HUES64 (cell line): ENCODE results near the gene ZFYVE28.

ENCODE experiments used
- H3K27ac ChIP-seq: 2 replicates; pipeline ENCODE4 v1.7.0; 2013; ENCODE audit warnings: low read depth, low read length, inconsistent platforms
- H3K27me3 ChIP-seq: 2 replicates; pipeline ENCODE4 v1.6.1; 2013; ENCODE audit warnings: mild to moderate bottlenecking, low read length; ENCODE audit not compliant: insufficient read depth
- H3K36me3 ChIP-seq: 2 replicates; pipeline ENCODE4 v1.6.1; 2013; ENCODE audit warnings: mild to moderate bottlenecking, low read length; ENCODE audit not compliant: insufficient read depth
- H3K4me1 ChIP-seq: 2 replicates; pipeline ENCODE4 v1.6.1; 2013; ENCODE audit warnings: mild to moderate bottlenecking, low read length, moderate library complexity; ENCODE audit not compliant: insufficient read depth
- H3K4me3 ChIP-seq: 2 replicates; pipeline ENCODE4 v1.5.1; 2013; ENCODE audit warnings: mild to moderate bottlenecking, low read length, moderate library complexity
- H3K9ac ChIP-seq: 2 replicates; pipeline ENCODE4 v1.6.1; 2013; ENCODE audit warnings: mild to moderate bottlenecking, low read depth, low read length
- H3K9me3 ChIP-seq: 2 replicates; pipeline ENCODE4 v1.6.1; 2013; ENCODE audit warnings: low read depth, low read length; ENCODE audit not compliant: insufficient read depth
- WGBS: fragments of 150-250, 120-280 bp; methylation state at CpG from one replicate; pipeline ENCODE4 v1.1.7; 2013; ENCODE audit warnings: missing lambda C conversion rate; 5-methylcytosine and 5-hydroxymethylcytosine counted together

Gene ZFYVE28

GRCh38 chr4:2267320-2267811, 151.1 kb downstream of the ZFYVE28 start:
- no peak overlapping the region for H3K27ac ChIP-seq
- H3K36me3 ChIP-seq = no peaks in the 10 kb centered on the region
- peaks cover 8% of the 10 kb centered on the region; the same call in 1 of the 2 replicates for H3K4me1 ChIP-seq
- no peaks in the 10 kb centered on the region for H3K27me3 ChIP-seq
- no peaks in the 10 kb centered on the region for H3K9me3 ChIP-seq
- WGBS = 90% methylated on average over 18 of the region's 18 CpGs
- no peak overlapping the region; the same call in 1 of the 2 replicates for H3K9ac ChIP-seq
- H3K4me3 ChIP-seq = no peak overlapping the region

DNA sequence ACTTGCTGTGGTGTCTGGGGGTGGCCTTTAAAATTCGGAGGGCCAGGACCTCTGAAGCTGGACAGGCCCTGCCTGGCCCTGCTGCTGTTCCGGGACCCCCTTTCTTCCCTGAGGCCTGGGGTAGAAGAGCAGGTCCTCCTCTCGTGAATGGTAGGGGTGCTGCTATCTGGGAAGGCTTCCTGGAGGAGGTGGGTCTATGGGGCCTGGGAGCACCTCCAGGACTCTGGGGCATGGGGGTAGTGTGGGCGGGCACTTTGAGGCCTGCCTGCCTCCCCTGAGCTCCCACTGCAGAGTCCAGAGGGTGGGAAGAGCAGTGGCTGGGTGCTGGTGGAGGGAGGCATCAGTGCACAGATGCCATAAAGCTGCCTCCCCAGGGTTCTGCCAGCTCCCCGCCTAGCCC, 151.6 kb downstream of the ZFYVE28 start:
- no peaks in the 10 kb centered on the region for H3K36me3 ChIP-seq
- no peak overlapping the region for H3K9ac ChIP-seq
- no peak overlapping the region for H3K27ac ChIP-seq
- H3K9me3 ChIP-seq = no peaks in the 10 kb centered on the region
- peaks cover 8% of the 10 kb centered on the region; the same call in 1 of the 2 replicates for H3K4me1 ChIP-seq
- H3K27me3 ChIP-seq = no peaks in the 10 kb centered on the region
- 91% methylated on average over 5 of the region's 5 CpGs for WGBS
- no peak overlapping the region for H3K4me3 ChIP-seq

DNA sequence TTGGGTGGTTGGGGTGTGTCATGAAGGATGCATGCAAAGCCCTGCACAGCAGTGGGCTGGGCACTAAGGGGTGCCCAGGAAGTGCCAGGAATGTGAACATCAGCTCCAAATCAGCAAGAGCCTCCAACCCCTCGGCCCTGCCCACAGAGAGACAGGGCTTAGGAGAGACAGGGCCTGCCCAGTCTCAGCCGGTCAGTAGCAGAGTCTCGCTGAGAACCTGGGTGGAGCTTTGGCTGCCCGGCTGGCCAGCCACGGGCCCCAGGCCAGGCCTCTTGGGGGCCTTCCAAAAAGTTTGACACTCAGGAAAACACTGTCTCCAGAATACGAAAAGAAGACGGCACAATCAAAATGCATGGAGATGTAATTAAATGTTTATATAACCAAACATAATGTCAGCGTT, 152.3 kb downstream of the ZFYVE28 start:
- H3K4me3 ChIP-seq = no peak overlapping the region
- H3K4me1 ChIP-seq = peaks cover 8% of the 10 kb centered on the region; the same call in 1 of the 2 replicates
- H3K36me3 ChIP-seq = no peaks in the 10 kb centered on the region
- 87% methylated on average over 6 of the region's 8 CpGs for WGBS
- no peaks in the 10 kb centered on the region for H3K27me3 ChIP-seq
- H3K9ac ChIP-seq = no peak overlapping the region
- no peaks in the 10 kb centered on the region for H3K9me3 ChIP-seq
- no peak overlapping the region for H3K27ac ChIP-seq

DNA sequence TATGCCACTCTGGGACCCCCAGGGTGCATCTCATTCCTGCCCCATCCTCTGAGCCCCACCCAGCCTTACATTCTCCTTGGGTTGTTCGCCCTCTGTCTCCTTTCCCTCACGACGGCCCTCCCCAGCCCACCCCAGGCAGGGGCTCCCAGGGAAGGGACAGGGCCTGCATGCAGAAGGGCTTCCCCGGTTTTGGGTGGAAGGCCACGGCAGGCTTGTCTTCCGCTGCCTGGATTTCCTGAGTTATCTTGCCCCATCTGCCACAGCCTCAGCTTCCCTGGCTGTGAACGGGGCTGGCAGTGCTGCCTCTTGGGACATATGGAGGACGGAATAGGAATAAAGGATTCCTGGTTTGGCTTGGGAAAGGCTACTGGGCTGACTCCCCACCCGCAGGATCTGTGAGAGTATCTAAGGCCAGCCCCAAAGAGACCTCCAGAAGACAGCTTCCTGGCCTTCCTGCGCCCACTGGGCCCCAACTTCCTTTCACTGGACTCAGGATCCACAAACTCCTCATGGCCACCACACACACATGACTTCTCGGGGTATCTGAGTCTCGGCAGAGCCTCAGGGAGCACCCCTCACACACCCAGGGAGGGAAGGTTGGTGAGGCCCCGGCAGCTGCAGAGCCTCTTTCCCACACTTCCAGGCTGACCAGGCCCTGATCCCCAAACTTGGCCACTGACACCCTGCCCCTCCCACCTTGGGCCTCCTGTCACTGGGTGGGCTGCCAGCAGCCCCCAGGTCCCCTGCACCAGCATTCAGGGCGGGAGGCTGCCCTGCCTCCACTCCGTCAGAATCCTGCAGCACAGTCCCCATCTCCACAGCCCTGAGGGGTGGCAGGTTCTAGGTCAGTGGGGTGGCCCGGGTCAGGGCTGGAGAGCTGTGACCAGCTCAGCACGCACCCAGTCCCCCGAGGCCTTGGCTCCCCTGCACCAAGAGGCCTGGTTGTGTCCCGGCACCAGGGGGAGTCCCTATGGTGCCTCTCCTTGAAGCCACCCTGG, 153.0 kb downstream of the ZFYVE28 start:
- H3K9ac ChIP-seq = no peak overlapping the region
- H3K36me3 ChIP-seq = no peaks in the 10 kb centered on the region
- peaks cover 8% of the 10 kb centered on the region; the same call in 1 of the 2 replicates for H3K4me1 ChIP-seq
- 94% methylated on average over 19 of the region's 19 CpGs for WGBS
- no peaks in the 10 kb centered on the region for H3K27me3 ChIP-seq
- no peak overlapping the region for H3K27ac ChIP-seq
- H3K9me3 ChIP-seq = no peaks in the 10 kb centered on the region
- no peak overlapping the region for H3K4me3 ChIP-seq

- H3K9ac ChIP-seq = no peak overlapping the region
- no peak overlapping the region for H3K27ac ChIP-seq
- no peak overlapping the region for H3K4me3 ChIP-seq
- no peaks in the 10 kb centered on the region for H3K27me3 ChIP-seq
- peaks cover 8% of the 10 kb centered on the region; the same call in 1 of the 2 replicates for H3K4me1 ChIP-seq
- no peaks in the 10 kb centered on the region for H3K36me3 ChIP-seq
- no peaks in the 10 kb centered on the region for H3K9me3 ChIP-seq
- WGBS = 82% methylated on average over 6 of the region's 6 CpGs
Measured at GRCh38 chr4:2264481-2265041, 153.9 kb downstream of the ZFYVE28 start.

DNA sequence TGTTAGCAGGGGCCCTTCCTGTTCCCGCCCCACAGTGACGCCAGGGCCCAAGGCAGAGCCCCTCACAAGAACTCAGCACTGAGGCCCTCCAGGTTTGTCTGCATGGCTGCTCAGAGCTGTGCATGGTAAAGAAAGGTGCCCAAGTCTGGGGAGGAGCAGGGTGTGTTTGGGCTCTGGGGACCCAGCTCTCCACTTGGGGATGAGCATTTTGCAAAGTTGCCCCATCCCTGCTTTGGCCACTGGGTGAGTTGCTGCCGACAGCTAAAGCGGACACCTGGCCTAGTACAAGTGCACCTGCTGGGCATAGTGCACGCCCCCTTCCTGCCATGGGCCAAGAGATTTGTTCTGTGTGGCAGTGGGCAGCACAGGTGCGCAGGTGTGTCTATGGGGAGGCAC, 154.5 kb downstream of the ZFYVE28 start:
- 69% methylated on average over 6 of the region's 6 CpGs for WGBS
- Histone ChIP-seq H3K27me3 (no peaks in the 10 kb centered on the region), H3K9me3 (no peaks in the 10 kb centered on the region), H3K4me1 (peaks cover 2% of the 10 kb centered on the region; the same call in 1 of the 2 replicates), H3K9ac (no peak overlapping the region), H3K27ac (no peak overlapping the region), H3K4me3 (no peak overlapping the region), H3K36me3 (no peaks in the 10 kb centered on the region)

- Histone ChIP-seq H3K4me1 (no peaks in the 10 kb centered on the region; the same call in 1 of the 2 replicates), H3K36me3 (no peaks in the 10 kb centered on the region), H3K27me3 (no peaks in the 10 kb centered on the region), H3K9ac (peak overlapping the region; percentile 66; the same call in 1 of the 2 replicates), H3K27ac (no peak overlapping the region), H3K9me3 (no peaks in the 10 kb centered on the region), H3K4me3 (peak overlapping the region; percentile 64)
- 65% methylated on average over 13 of the region's 13 CpGs for WGBS
Measured at GRCh38 chr4:2262944-2263250, 155.5 kb downstream of the ZFYVE28 start.

DNA sequence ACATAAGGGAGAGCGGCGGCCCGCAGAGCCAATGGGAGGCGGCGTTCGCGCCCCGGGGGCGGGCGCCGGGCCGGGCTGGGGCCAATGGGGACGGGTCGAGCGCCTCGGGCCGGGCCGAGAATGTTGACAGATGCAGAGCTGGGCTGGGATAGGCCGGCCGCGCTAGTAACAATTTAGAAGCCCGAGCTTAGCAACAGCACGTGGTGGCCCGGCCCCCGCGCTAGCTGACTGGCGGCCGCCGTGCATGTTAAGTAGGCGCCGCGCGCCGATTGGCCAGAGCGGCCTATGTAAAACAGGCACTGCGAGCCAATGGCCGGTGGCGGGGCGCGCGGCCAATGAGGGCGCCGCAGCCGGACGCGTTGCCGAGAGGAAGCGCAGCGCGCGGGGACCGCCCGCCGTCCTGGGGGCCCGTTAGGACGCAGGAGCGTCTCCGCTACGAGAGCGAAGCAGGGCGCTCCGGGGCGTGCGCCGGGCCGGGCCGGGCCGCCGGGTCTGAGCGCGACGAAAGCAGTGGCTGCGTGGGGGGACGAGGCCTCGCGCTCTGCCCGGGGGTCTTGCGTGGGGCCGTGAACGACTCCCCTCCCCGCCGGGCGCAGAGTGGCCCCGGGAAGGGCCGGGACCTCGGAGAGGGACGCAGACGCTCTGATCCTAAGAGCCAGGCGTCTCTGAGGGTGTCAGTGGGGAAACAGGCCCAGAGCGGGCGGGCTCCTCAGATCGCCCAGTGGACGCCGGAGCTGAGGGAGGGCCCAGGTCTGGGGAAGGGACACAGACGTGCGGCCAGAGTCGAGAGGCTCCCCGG, 156.1 kb downstream of the ZFYVE28 start:
- H3K36me3 ChIP-seq = no peaks in the 10 kb centered on the region
- H3K27me3 ChIP-seq = no peaks in the 10 kb centered on the region
- peak overlapping the region; percentile 66 for H3K9ac ChIP-seq
- H3K4me3 ChIP-seq = peak overlapping the region; percentile 78
- 1% methylated on average over 98 of the region's 98 CpGs for WGBS
- H3K9me3 ChIP-seq = no peaks in the 10 kb centered on the region
- no peaks in the 10 kb centered on the region; the same call in 1 of the 2 replicates for H3K4me1 ChIP-seq
- peak overlapping the region; percentile 71 for H3K27ac ChIP-seq

GRCh38 chr4:2261853-2262144, 156.6 kb downstream of the ZFYVE28 start, which contains the start of gene MXD4:
Gene MXD4, minus strand, starts transcription at chr4:2262109. Its CDS starts 129 bp downstream, at chr4:2261980.
- under 1% methylated on average over 46 of the region's 46 CpGs for whole genome bisulfite sequencing
- Histone ChIP-seq H3K27ac (peak within 1 kb of the TSS; percentile 71), H3K4me1 (no peaks in the 10 kb centered on the region; the same call in 1 of the 2 replicates), H3K9me3 (no peaks in the 10 kb centered on the region), H3K4me3 (peak within 1 kb of the TSS; percentile 78), H3K27me3 (no peaks in the 10 kb centered on the region), H3K36me3 (no peaks in the 10 kb centered on the region), H3K9ac (peak within 1 kb of the TSS; percentile 73)

GRCh38 chr4:2261110-2261852, 157.2 kb downstream of the ZFYVE28 start:
- Histone ChIP-seq H3K4me3 (peak overlapping the region; percentile 78), H3K36me3 (no peaks in the 10 kb centered on the region), H3K4me1 (no peaks in the 10 kb centered on the region; the same call in 1 of the 2 replicates), H3K27me3 (no peaks in the 10 kb centered on the region), H3K9ac (peak overlapping the region; percentile 73), H3K9me3 (no peaks in the 10 kb centered on the region), H3K27ac (no peak overlapping the region; the same call in 1 of the 2 replicates)
- 1% methylated on average over 91 of the region's 91 CpGs for WGBS
